GM13976 (cell line): Measurements from ENCODE around the gene SSTR5.

Source experiments
- DNase-seq: peaks from one replicate; pipeline ENCODE4 v3.0.0; 2012; ENCODE audit warnings: low spot score
- CTCF ChIP-seq: IDR thresholded peaks from 2 replicates; pipeline ENCODE4 v1.5.1; 2012; ENCODE audit warnings: borderline replicate concordance, mild to moderate bottlenecking; ENCODE audit not compliant: insufficient read depth; ENCODE audit errors: extremely low read depth, missing control alignments, control extremely low read depth
- in situ Hi-C: fragments of 300-500 bp; cut with MboI; formaldehyde crosslinking; loops from one replicate; pipeline ENCODE4 v1.12.0; 2022; ENCODE audit warnings: low sequenced_read_pairs, mixed read lengths, inconsistent platforms; ENCODE audit not compliant: unreplicated experiment

Gene SSTR5

DNA sequence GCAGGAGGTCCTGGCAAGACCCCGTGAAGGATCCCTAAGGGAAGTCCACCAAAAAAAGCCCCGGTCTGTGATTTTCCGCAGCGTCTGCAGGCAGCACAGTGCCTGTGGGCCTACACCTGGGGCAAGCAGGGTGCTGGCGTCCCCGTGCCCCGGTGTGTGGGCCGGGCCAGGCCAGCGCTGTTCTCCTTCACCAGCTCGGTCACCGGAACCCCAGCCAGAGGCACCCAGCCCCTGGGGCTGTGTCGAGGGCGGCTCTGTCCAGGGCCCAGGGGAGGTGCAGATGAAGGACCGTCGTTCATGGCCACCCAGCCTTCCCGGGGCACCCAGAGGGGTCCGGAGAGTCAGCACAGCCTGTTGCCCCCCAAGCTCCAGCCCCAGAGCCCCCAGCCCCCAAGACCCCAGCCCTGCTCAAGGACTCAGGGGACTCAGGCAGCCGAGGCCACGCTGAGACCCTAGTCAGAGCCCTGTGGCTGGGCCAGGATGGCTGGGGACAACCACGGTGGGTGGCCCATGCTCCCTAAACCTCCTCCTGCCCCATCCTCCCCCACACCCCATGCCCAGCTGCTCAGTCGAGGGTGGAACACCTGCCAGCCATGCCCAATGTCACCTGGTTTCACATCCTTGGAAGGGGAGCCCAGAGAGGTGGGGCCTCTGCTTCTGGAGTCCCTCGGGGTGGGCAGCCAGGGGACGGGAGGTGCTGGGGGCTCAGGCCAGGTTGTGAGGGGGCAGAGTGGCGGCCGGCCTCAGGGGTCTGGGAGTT is 29.2 kb downstream of the SSTR5 start:
- TF ChIP-seq CTCF, result no peak
- no peak for DNase-seq
- in situ Hi-C loops, result no loop called here

GRCh38 chr16:1102333-1102700 is 29.8 kb downstream of the SSTR5 start:
- no peak for TF ChIP-seq CTCF
- in situ Hi-C loops, result no loop called here
- DNase-seq, result no peak

- peak; percentile 94 for TF ChIP-seq CTCF
- in situ Hi-C loops, result no loop called here
- DNase-seq, result peak; percentile 93
These were observed 30.5 kb downstream of the SSTR5 start for GRCh38 chr16:1102921-1103635.

DNA sequence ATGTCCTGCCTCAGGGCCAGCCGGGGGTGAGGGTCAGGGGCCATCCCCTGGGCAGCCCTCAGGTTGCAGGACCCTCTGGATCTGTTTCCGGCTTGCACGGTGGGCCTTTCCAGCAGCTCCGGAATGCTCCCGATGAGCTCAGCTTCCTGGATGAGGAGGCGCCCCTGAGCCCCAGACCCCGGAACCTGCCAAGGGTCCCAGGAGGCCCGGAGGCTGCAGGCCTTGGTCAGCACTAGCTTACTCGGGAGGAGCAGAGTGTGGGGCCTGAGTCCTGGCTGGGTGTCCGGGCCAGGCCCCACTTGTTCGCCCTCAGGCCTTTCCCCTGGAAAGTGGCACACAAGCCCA is 31.1 kb downstream of the SSTR5 start:
- no peak for DNase-seq
- in situ Hi-C loops, result no loop called here
- no peak for TF ChIP-seq CTCF

GRCh38 chr16:1105888-1106620 is 33.5 kb downstream of the SSTR5 start:
- TF ChIP-seq CTCF, result peak; percentile 50
- DNase-seq, result peak; percentile 83

GRCh38 chr16:1106659-1107058 is 34.1 kb downstream of the SSTR5 start:
- DNase-seq, result no peak

More at GRCh38 chr16:1105888-1106620, 33.5 kb downstream of the SSTR5 start:
- in situ Hi-C loops, result no loop called here

More at GRCh38 chr16:1106659-1107058, 34.1 kb downstream of the SSTR5 start:
- no peak for TF ChIP-seq CTCF
- in situ Hi-C loops, result no loop called here
